NCI-H2171 treated with DMSO at 0.1 percent for 48 hours (cell line): ENCODE data around the gene CPB1.

Experiments
- DNase-seq: peaks from one replicate; lab custom pipeline; 2025; lab: John Stamatoyannopoulos, UW

The CPB1 gene

GRCh38 chr3:148883163-148883562 lies 55.6 kb downstream of the CPB1 start:
- DNase-seq = no peak

- no peak for DNase-seq
Measured at GRCh38 chr3:148884261-148884660, 56.6 kb downstream of the CPB1 start.

GRCh38 chr3:148889828-148890227 lies 62.2 kb downstream of the CPB1 start:
- DNase-seq = no peak

GRCh38 chr3:148896062-148896461 lies 68.5 kb downstream of the CPB1 start:
- DNase-seq = no peak

- no peak for DNase-seq
Measured at GRCh38 chr3:148901987-148902791, 74.6 kb downstream of the CPB1 start.

- DNase-seq = no peak
Measured at GRCh38 chr3:148903022-148903442, 75.4 kb downstream of the CPB1 start.

GRCh38 chr3:148903941-148904340 lies 76.3 kb downstream of the CPB1 start:
- DNase-seq = no peak

GRCh38 chr3:148906667-148907066 lies 79.1 kb downstream of the CPB1 start:
- no peak for DNase-seq
